Nephron (organoid): ENCODE measurements around the gene TPM2.

ENCODE experiments used
- H3K27ac Mint-ChIP-seq, 3 experiments: 2 replicates each; pipeline ENCODE4 v1.8.0; 2020; ENCODE audit warnings: mixed read lengths in 3 of 3, mild to moderate bottlenecking in 2 of 3, moderate library complexity in 1 of 3
- H3K27me3 Mint-ChIP-seq: 2 replicates; pipeline ENCODE4 v1.8.0; 2021; ENCODE audit warnings: low read depth, mild to moderate bottlenecking, moderate library complexity, mixed read lengths
- H3K36me3 Mint-ChIP-seq: 2 replicates; pipeline ENCODE4 v1.8.0; 2020; ENCODE audit warnings: low read depth, mixed read lengths
- H3K4me1 Mint-ChIP-seq: 2 replicates; pipeline ENCODE4 v1.8.0; 2020; ENCODE audit warnings: mixed read lengths
- H3K4me3 Mint-ChIP-seq, 3 experiments: 2 replicates each; pipeline ENCODE4 v1.8.0; 2020; ENCODE audit warnings: mild to moderate bottlenecking in 3 of 3, mixed read lengths in 3 of 3, moderate library complexity in 2 of 3
- H3K9me3 Mint-ChIP-seq: 2 replicates; pipeline ENCODE4 v1.8.0; 2020; ENCODE audit warnings: mixed read lengths
- TF ChIP-seq, protein P1 (sequence below), 3 experiments: fragments of 200-600 bp; sonication (generic); IDR thresholded peaks; one replicate each; pipeline ENCODE4 v1.5.0; 2021; ENCODE audit warnings: antibody characterized with exemption in 3 of 3; ENCODE audit not compliant: unreplicated experiment in 3 of 3

TPM2 gene

DNA sequence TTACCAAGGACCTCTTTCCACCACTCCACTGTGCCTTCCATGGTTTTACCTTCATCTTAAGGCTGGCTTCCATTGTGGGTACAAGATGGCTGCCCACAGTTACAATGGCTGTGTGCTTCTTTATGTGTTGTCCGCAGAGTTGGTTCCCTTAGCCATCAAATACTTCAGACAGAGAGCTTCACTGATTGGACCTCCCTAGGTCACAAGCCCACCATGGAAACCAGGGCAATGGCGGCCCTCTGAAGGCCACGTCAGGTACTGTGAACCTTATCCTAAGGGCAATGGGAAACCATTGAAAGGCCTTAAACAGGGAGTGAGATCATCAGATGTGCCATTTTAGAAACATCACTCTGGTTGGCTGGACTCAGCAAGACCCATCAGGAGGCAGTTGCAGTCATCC, 21.8 kb downstream of the TPM2 start:
- no peaks in the 10 kb centered on the region for H3K27me3 Mint-ChIP-seq
- peak overlapping the region; percentile 3 to 84 (median 10) for H3K27ac Mint-ChIP-seq
- H3K36me3 Mint-ChIP-seq: no peaks in the 10 kb centered on the region
- no peaks in the 10 kb centered on the region for H3K9me3 Mint-ChIP-seq
- TF ChIP-seq, protein P1, sequence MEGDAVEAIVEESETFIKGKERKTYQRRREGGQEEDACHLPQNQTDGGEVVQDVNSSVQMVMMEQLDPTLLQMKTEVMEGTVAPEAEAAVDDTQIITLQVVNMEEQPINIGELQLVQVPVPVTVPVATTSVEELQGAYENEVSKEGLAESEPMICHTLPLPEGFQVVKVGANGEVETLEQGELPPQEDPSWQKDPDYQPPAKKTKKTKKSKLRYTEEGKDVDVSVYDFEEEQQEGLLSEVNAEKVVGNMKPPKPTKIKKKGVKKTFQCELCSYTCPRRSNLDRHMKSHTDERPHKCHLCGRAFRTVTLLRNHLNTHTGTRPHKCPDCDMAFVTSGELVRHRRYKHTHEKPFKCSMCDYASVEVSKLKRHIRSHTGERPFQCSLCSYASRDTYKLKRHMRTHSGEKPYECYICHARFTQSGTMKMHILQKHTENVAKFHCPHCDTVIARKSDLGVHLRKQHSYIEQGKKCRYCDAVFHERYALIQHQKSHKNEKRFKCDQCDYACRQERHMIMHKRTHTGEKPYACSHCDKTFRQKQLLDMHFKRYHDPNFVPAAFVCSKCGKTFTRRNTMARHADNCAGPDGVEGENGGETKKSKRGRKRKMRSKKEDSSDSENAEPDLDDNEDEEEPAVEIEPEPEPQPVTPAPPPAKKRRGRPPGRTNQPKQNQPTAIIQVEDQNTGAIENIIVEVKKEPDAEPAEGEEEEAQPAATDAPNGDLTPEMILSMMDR (IDR thresholded peaks at IDR 0.05; ENCODE audit: unreplicated experiment in 3 of 3): no peak
- peaks cover 43% of the 10 kb centered on the region for H3K4me1 Mint-ChIP-seq
- no peak overlapping the region for H3K4me3 Mint-ChIP-seq

DNA sequence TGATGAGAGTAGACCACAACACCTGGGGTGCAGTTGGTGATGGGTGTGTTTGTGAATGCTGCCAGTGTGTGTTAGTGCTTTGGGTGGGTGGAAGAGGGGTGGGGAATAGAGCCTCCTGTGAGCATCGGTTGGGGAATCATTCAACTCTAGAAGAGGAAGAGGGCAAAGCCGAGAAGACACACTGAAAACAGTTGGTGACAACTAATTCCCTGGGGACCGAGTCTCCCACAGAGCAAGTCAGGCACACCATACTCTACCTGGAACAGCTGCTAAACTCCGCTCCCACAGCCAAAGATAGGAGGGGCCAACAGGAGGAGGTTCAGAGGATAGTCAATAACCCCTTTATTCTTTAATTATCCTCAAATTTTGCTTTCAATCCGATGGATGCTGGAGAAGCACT, 23.2 kb downstream of the TPM2 start:
- Mint-ChIP-seq H3K27me3 (no peaks in the 10 kb centered on the region), H3K4me3 (peak overlapping the region in 2 of 3 experiments; percentile 17 to 87), H3K36me3 (peaks cover 8% of the 10 kb centered on the region), H3K9me3 (no peaks in the 10 kb centered on the region), H3K27ac (peak overlapping the region; percentile 78 to 85 (median 84)), H3K4me1 (peaks cover 53% of the 10 kb centered on the region)
- TF ChIP-seq, protein P1 (IDR thresholded peaks at IDR 0.05; ENCODE audit: unreplicated experiment in 3 of 3): no peak

DNA sequence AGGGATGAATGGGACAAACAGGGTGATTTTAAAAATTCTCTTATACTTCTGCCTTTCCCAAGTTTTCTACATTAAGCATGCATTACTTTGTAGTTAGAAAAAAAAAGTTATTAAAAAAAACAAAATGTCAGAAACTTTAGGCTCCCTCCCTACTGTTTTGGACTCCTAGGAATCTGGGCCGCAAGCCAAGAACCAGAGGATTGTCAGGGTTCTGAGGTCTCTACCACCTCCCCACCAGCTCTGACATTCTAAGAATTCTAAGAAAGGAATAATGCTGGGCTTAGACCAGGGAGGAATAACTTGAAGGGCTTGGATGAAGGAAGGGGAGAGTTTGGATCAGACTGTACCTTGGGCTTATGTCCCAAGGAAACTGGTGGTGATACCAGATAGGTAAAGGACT, 23.7 kb downstream of the TPM2 start:
- Mint-ChIP-seq H3K27ac (peak overlapping the region; percentile 78 to 85 (median 84)), H3K4me1 (peaks cover 57% of the 10 kb centered on the region), H3K27me3 (no peaks in the 10 kb centered on the region), H3K36me3 (peaks cover 9% of the 10 kb centered on the region), H3K9me3 (no peaks in the 10 kb centered on the region), H3K4me3 (peak overlapping the region; percentile 73 to 87 (median 85))
- TF ChIP-seq, protein P1 (IDR thresholded peaks at IDR 0.05; ENCODE audit: unreplicated experiment in 3 of 3): no peak

DNA sequence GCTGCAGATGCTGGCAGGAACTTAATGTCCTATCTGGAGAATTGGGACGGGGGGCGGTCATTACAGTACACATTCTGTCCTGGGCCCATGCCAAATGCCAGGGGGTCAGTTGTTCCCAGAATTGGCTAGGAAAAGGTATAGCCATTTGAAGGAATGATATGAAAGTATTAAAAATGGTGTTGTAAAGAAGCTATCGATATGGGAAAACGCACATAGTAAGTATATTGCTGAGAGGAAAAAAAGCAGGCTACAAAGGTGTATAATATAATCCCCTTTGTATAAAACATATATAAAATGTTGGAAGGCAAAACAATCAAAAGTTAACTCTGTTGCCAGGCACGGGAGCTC, 24.3 kb downstream of the TPM2 start:
- H3K4me3 Mint-ChIP-seq: peak overlapping the region; percentile 85 to 87 (median 87)
- H3K4me1 Mint-ChIP-seq: peaks cover 60% of the 10 kb centered on the region
- H3K36me3 Mint-ChIP-seq: peaks cover 15% of the 10 kb centered on the region

DNA sequence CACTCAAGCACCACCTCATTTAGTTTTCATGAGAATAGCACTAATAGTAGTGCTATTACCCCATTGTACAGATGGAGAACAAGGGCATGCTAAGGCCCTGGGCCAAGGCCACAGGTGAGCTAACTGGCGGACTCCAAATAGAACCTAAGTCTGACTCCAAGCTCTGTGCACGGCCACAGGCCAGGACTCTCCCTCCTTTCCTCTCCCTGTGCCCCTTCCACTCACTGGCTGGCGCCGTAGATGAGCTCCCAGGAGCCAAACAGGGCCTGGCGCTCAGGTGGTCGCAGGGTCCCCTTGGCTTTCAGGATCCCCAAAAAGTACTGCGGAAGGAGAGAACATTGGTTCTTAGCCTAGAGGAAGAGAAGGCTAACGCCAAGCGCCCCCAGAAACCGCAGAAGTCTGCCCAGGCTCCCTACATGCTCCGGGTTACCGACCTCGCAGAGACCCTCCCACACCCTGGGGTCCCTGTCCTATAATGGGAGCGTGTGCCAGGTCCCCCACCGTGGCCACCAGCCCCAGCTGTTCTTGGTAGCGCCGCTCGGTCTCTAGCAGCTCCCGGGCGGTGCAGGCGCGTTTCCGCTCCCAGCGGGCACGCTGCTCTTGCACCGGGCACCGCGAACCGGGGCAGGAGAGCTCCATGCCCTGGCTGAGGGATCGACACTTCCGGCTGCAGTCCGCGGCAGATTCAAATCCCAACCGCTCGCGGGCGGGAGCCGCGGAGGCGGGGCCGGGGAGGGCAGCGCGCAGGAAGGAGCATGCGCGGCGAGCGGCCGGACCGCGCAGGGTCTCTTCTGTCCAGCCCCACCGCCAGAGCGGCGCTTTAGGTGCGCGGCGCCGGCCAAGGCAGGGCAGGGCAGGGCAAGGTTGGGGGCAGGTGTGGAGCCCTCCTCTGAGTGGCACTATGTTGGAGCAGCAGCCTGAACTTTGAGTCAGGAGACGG, 24.9 kb downstream of the TPM2 start, which contains the start of gene ARHGEF39:
Gene ARHGEF39, minus strand, starts transcription at position 665 of the 940 bp plus-strand sequence. Its CDS starts 26 bp downstream, at position 639.
- Mint-ChIP-seq H3K4me1 (peaks cover 63% of the 10 kb centered on the region), H3K27ac (peak within 1 kb of the TSS; percentile 78 to 89 (median 84)), H3K27me3 (no peaks in the 10 kb centered on the region), H3K9me3 (no peaks in the 10 kb centered on the region), H3K4me3 (peak within 1 kb of the TSS; percentile 85 to 87 (median 87)), H3K36me3 (peaks cover 19% of the 10 kb centered on the region)
- TF ChIP-seq, protein P1 (IDR thresholded peaks at IDR 0.05; ENCODE audit: unreplicated experiment in 3 of 3): peak in 2 of 3 experiments; percentile 18 to 38

More for the DNA sequence above, 24.3 kb downstream of the TPM2 start:
- Mint-ChIP-seq H3K27me3 (no peaks in the 10 kb centered on the region), H3K9me3 (no peaks in the 10 kb centered on the region), H3K27ac (peak overlapping the region; percentile 27 to 89 (median 84))
- TF ChIP-seq, protein P1 (IDR thresholded peaks at IDR 0.05; ENCODE audit: unreplicated experiment in 3 of 3): no peak
